HL-60 (cell line): ENCODE data around the gene SLC27A2.

ENCODE experiments used
- DNase-seq, 2 experiments: peaks; one replicate each; pipeline ENCODE4 v3.0.0-alpha.2; 2010 to 2020; ENCODE audit warnings: low read depth in 1 of 2, low spot score in 1 of 2
- H3K27ac ChIP-seq: fragments of 250-450 bp; sonication (Bioruptor Pico); replicated peaks from 2 replicates; pipeline ENCODE4 v1.5.1; 2020; ENCODE audit warnings: mild to moderate bottlenecking, moderate library complexity
- H3K27me3 ChIP-seq: fragments of 250-450 bp; sonication (Bioruptor Pico); 2 replicates; pipeline ENCODE4 v1.5.1; 2021; ENCODE audit warnings: mild to moderate bottlenecking, moderate library complexity; ENCODE audit not compliant: insufficient read depth, poor library complexity, severe bottlenecking
- H3K4me3 ChIP-seq: replicated peaks from 2 replicates; pipeline ENCODE4 v1.5.1; 2011; ENCODE audit warnings: mild to moderate bottlenecking, control low read depth, low read length; ENCODE audit not compliant: insufficient read depth
- CTCF ChIP-seq: IDR thresholded peaks from one replicate; pipeline ENCODE4 v1.5.1; 2011; ENCODE audit warnings: low read length, control low read depth, inconsistent platforms; ENCODE audit not compliant: insufficient read depth
- GABPA ChIP-seq: IDR thresholded peaks from 2 replicates; pipeline ENCODE4 v1.6.1; 2012; ENCODE audit warnings: low read depth
- POLR2AphosphoS5 ChIP-seq: IDR thresholded peaks from 2 replicates; pipeline ENCODE4 v1.6.1; 2012; ENCODE audit warnings: low read depth
- REST ChIP-seq: IDR thresholded peaks from 2 replicates; pipeline ENCODE4 v1.6.1; 2012; ENCODE audit warnings: low read depth; ENCODE audit not compliant: insufficient replicate concordance
- SPI1 ChIP-seq: IDR thresholded peaks from 2 replicates; pipeline ENCODE4 v1.6.1; 2012; ENCODE audit warnings: low read depth, mild to moderate bottlenecking, borderline replicate concordance

Gene SLC27A2

GRCh38 chr15:50251638-50252182 is 69.7 kb downstream of the SLC27A2 start:
- TF ChIP-seq POLR2AphosphoS5, result no peak
- TF ChIP-seq GABPA, result no peak
- TF ChIP-seq REST, result no peak
- no peak for TF ChIP-seq CTCF
- TF ChIP-seq SPI1, result no peak
- no peak overlapping the region for H3K27ac ChIP-seq
- DNase-seq, result no peak
- H3K27me3 ChIP-seq, result no peaks in the 10 kb centered on the region
- no peak overlapping the region for H3K4me3 ChIP-seq

GRCh38 chr15:50252556-50252955 is 70.6 kb downstream of the SLC27A2 start:
- H3K27ac ChIP-seq, result no peak overlapping the region
- no peaks in the 10 kb centered on the region for H3K27me3 ChIP-seq
- H3K4me3 ChIP-seq, result no peak overlapping the region
- TF ChIP-seq POLR2AphosphoS5 (no peak), REST (no peak)
- no peak for DNase-seq

GRCh38 chr15:50256188-50257041 is 74.4 kb downstream of the SLC27A2 start:
- peak overlapping the region; percentile 67 for H3K27ac ChIP-seq
- no peak for DNase-seq
- TF ChIP-seq CTCF, result no peak
- TF ChIP-seq REST, result no peak
- no peak overlapping the region for H3K4me3 ChIP-seq
- no peaks in the 10 kb centered on the region for H3K27me3 ChIP-seq
